GM12891 (cell line): ENCODE measurements around the gene STX1B.

Source experiments
- DNase-seq: peaks from one replicate; pipeline ENCODE4 v3.0.0; 2011; ENCODE audit warnings: low spot score; ENCODE audit not compliant: insufficient read length
- FAIRE-seq: peaks from 2 replicates; lab custom pipeline; 2011; peaks lifted over from hg19 to GRCh38; lab: Jason Lieb, UNC
- PAX5 ChIP-seq: IDR thresholded peaks from 2 replicates; pipeline ENCODE4 v1.6.1; 2011; ENCODE audit warnings: low read length, moderate library complexity, mild to moderate bottlenecking; ENCODE audit not compliant: insufficient read depth, severe bottlenecking
- POLR2A ChIP-seq: IDR thresholded peaks from 2 replicates; pipeline ENCODE4 v1.6.1; 2011; ENCODE audit warnings: low read depth, low read length, control low read depth
- POLR2AphosphoS5 ChIP-seq: IDR thresholded peaks from 2 replicates; pipeline ENCODE4 v1.6.1; 2011; ENCODE audit warnings: low read depth, low read length, control low read depth
- POU2F2 ChIP-seq: IDR thresholded peaks from 2 replicates; pipeline ENCODE4 v1.6.1; 2011; ENCODE audit warnings: low read depth, mild to moderate bottlenecking, control low read depth, low read length, moderate library complexity
- SPI1 ChIP-seq: IDR thresholded peaks from 2 replicates; pipeline ENCODE4 v1.6.1; 2011; ENCODE audit warnings: low read depth, low read length, control low read depth
- TAF1 ChIP-seq: IDR thresholded peaks from 2 replicates; pipeline ENCODE4 v1.6.1; 2011; ENCODE audit warnings: low read depth, low read length, control low read depth

The STX1B gene

DNA sequence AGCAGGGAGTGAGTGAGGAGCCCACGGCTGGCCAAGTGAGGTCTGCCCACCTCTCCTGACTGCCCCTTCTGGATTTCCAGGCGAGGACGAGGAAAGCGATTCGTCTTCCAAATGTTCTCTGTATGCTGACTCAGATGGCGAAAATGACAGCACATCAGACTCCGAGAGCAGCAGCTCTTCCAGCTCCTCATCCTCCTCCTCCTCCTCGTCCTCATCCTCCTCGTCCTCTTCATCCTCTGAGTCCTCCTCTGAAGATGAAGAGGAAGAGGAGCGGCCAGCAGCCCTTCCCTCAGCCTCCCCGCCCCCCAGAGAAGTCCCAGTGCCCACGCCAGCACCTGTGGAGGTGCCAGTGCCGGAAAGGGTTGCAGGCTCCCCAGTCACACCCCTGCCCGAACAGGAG lies 39.1 kb downstream of the STX1B start:
- FAIRE-seq (no peak), DNase-seq (no peak)
- TF ChIP-seq POU2F2 (no peak), SPI1 (no peak), TAF1 (no peak), POLR2AphosphoS5 (no peak), POLR2A (no peak), PAX5 (no peak)

- TF ChIP-seq POU2F2, result no peak
- no peak for TF ChIP-seq POLR2AphosphoS5
- no peak for TF ChIP-seq PAX5
- TF ChIP-seq SPI1, result no peak
- TF ChIP-seq TAF1, result no peak
- TF ChIP-seq POLR2A, result no peak
- FAIRE-seq (no peak), DNase-seq (no peak)
Measured at GRCh38 chr16:30969246-30969842, 41.1 kb downstream of the STX1B start.

- DNase-seq (no peak), FAIRE-seq (no peak)
- TF ChIP-seq TAF1, result no peak
- TF ChIP-seq PAX5, result no peak
- no peak for TF ChIP-seq POLR2A
- no peak for TF ChIP-seq POU2F2
- no peak for TF ChIP-seq SPI1
- TF ChIP-seq POLR2AphosphoS5, result no peak
Measured at GRCh38 chr16:30967795-30968194, 42.6 kb downstream of the STX1B start.

DNA sequence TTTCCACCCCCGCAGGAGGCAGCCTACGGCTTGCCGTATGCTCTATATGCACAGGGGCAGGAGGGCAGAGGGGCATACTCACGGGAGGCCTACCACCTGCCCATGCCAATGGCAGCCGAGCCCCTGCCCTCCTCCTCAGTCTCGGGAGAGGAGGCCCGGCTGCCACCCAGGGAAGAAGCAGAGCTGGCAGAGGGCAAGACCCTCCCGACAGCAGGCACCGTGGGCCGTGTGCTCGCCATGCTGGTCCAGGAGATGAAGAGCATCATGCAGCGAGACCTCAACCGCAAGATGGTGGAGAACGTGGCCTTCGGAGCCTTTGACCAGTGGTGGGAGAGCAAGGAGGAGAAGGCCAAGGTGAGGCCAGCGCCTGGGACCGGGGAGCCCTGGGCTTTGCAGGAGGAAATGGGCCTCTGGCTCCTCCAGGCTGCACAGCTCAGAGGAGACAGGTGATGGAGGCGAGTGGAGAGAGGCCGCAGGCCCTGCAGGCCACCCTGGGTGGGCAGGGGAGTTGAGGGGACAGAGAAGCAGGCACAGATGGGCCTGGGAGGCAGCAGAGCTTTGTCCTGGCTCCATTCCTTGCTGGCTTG lies 44.3 kb downstream of the STX1B start:
- peak; percentile 49; the same call in 1 of the 2 replicates for TF ChIP-seq POLR2A
- TF ChIP-seq PAX5, result no peak
- DNase-seq (no peak), FAIRE-seq (no peak)

GRCh38 chr16:30965436-30965835 lies 45.0 kb downstream of the STX1B start:
- DNase-seq (no peak), FAIRE-seq (no peak)
- no peak for TF ChIP-seq POU2F2
- no peak for TF ChIP-seq POLR2A
- no peak for TF ChIP-seq POLR2AphosphoS5
- no peak for TF ChIP-seq SPI1
- TF ChIP-seq TAF1, result no peak
- no peak for TF ChIP-seq PAX5

GRCh38 chr16:30964574-30965226 lies 45.7 kb downstream of the STX1B start:
- FAIRE-seq (no peak), DNase-seq (no peak)
- no peak for TF ChIP-seq SPI1
- TF ChIP-seq TAF1, result no peak
- TF ChIP-seq POU2F2, result no peak

- FAIRE-seq (no peak), DNase-seq (no peak)
- no peak for TF ChIP-seq POLR2AphosphoS5
- TF ChIP-seq TAF1, result no peak
- TF ChIP-seq POU2F2, result no peak
- no peak for TF ChIP-seq SPI1
- TF ChIP-seq POLR2A, result no peak
- no peak for TF ChIP-seq PAX5
Measured at GRCh38 chr16:30963925-30964511, 46.4 kb downstream of the STX1B start.

- DNase-seq, result no peak
- no peak for TF ChIP-seq SPI1
- no peak for TF ChIP-seq POLR2AphosphoS5
- no peak for TF ChIP-seq TAF1
- no peak for TF ChIP-seq POLR2A
- no peak for TF ChIP-seq PAX5
- TF ChIP-seq POU2F2, result no peak
- no peak for FAIRE-seq
Measured at GRCh38 chr16:30961384-30961783, 49.1 kb downstream of the STX1B start.

- no peak for TF ChIP-seq POLR2AphosphoS5
- no peak for FAIRE-seq
- DNase-seq, result peak; percentile 82
Measured at GRCh38 chr16:30958175-30959079, 52.0 kb downstream of the STX1B start.

DNA sequence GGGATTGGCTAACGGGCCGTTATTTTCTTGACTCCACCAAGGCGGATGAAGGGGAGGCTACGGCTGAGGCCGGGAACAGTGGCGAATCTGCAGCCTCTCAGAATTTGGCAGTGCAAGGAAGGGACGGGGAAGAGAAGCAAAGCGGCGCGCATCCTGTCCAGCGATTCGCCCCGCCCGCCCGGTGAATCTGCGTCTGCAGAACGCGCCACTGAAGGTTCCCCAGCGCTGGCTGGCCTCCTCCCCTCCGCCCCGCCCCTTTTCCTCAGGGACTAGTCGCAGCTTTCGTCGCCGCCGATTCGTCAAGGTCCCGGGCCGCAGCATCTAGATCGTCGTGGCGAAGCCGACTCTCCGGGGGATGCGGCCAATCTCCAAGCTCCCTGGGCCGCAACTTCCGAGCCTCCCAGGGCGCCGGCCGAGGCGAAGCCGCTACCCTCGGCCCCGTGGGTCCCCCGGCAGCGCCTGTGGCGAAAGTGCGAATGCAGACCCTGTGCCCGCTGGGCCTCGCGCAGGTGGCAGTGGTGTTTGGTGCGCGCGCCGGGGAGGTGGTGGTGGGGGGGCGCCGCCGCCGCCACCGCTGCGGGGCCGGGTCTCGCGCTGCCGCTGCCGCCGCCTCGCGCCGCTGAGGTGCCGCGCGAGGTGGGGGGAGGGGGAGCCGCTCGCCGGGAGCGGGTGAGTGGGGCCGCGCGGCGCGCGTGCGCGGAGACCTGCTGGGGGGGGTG lies 52.8 kb downstream of the STX1B start, which contains the start of gene SETD1A:
Gene SETD1A (plus strand): TSS at position 299 of the 719 bp plus-strand sequence. CDS start 978 bp downstream, outside the sequence.
- FAIRE-seq (peak; percentile 91), DNase-seq (peak; percentile 98)
- TF ChIP-seq TAF1 (peak; percentile 50; the same call in 1 of the 2 replicates), SPI1 (0 out of 2 replicates have a peak, but pooled peaks have one; percentile 6), PAX5 (no peak), POU2F2 (peak; percentile 31; the same call in 1 of the 2 replicates), POLR2AphosphoS5 (no peak), POLR2A (no peak; the same call in 1 of the 2 replicates)
